Pons (tissue), 1 donor: Measurements from ENCODE around the gene TRHDE.
"Not testable (repeated sequence)": the region's sequence is repeated elsewhere in the genome, so short reads cannot be mapped to it uniquely, and the experiment has no call there.

Source experiments
- DNase-seq: peaks from one replicate; pipeline ENCODE4 v3.0.0-alpha.2; 2016; ENCODE audit warnings: low spot score

TRHDE gene

GRCh38 chr12:72511498-72511897, 239.3 kb downstream of the TRHDE start:
- no peak for DNase-seq

- DNase-seq: no peak
These were observed 239.7 kb downstream of the TRHDE start for GRCh38 chr12:72511906-72512305.

GRCh38 chr12:72520044-72520678, 248.0 kb downstream of the TRHDE start:
- DNase-seq: not testable (repeated sequence)

GRCh38 chr12:72521326-72521725, 249.2 kb downstream of the TRHDE start:
- DNase-seq: no peak

GRCh38 chr12:72522411-72522810, 250.2 kb downstream of the TRHDE start:
- no peak for DNase-seq

GRCh38 chr12:72523754-72524153, 251.6 kb downstream of the TRHDE start:
- DNase-seq: no peak

- no peak for DNase-seq
These were observed 263.2 kb downstream of the TRHDE start for GRCh38 chr12:72535212-72535990.

- no peak for DNase-seq
These were observed 268.6 kb downstream of the TRHDE start for GRCh38 chr12:72540811-72541210.

- DNase-seq: no peak
These were observed 271.8 kb downstream of the TRHDE start for GRCh38 chr12:72543777-72544467.

- no peak for DNase-seq
These were observed 273.9 kb downstream of the TRHDE start for GRCh38 chr12:72546106-72546505.

- DNase-seq: no peak
These were observed 275.4 kb downstream of the TRHDE start for GRCh38 chr12:72547573-72547972.

- DNase-seq: no peak
These were observed 277.0 kb downstream of the TRHDE start for GRCh38 chr12:72549184-72549583.

GRCh38 chr12:72560003-72560769, 288.0 kb downstream of the TRHDE start:
- no peak for DNase-seq

GRCh38 chr12:72570601-72571000, 298.4 kb downstream of the TRHDE start:
- no peak for DNase-seq

GRCh38 chr12:72574138-72574537, 302.0 kb downstream of the TRHDE start:
- no peak for DNase-seq

- DNase-seq: no peak
These were observed 306.2 kb downstream of the TRHDE start for GRCh38 chr12:72578327-72578726.

GRCh38 chr12:72586456-72586855, 314.3 kb downstream of the TRHDE start:
- DNase-seq: no peak

- DNase-seq: no peak
These were observed 330.4 kb downstream of the TRHDE start for GRCh38 chr12:72602581-72602980.

- DNase-seq: no peak
These were observed 333.8 kb downstream of the TRHDE start for GRCh38 chr12:72605975-72606374.

GRCh38 chr12:72610342-72610741, 338.2 kb downstream of the TRHDE start:
- DNase-seq: no peak

- DNase-seq: no peak
These were observed 338.7 kb downstream of the TRHDE start for GRCh38 chr12:72610854-72611358.

- no peak for DNase-seq
These were observed 340.0 kb downstream of the TRHDE start for GRCh38 chr12:72612171-72612570.
